ENCODE results near the gene PIR.

DNA sequence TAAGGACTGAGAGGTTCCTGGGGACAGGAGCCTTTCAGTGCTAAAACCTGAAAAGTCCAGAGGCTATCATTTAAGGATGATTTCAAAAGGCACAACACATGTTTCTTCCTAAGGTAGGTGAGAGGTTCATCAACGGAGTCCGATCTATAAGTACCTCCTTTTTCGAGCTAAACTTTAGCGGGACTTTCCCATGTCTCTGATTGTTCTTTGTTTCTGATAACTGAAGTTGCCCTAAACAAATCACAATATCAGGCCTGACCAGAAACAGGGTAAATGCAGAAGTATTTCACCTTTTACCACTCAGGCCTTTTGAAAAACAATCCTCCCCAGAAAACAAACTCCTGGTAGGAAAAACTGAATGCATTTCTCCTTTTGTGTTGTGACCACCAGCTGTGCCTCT, 17.6 kb downstream of the PIR start:
- TF ChIP-seq CTCF (IDR thresholded peaks at IDR 0.05): no peak
- TF ChIP-seq POLR2A (IDR thresholded peaks at IDR 0.05): no peak
- TF ChIP-seq POLR2AphosphoS5 (IDR thresholded peaks at IDR 0.05): no peak

Measured in gastroesophageal sphincter (tissue), 3 donors.